ENCODE data around the gene SLFN5. TPM values are rescaled to one million over a fixed set of nuclear protein-coding genes. Genes with fewer than 3 reads are reported as not detected.

SLFN5 gene
- 61.0 and 64.6 TPM in 2 replicates for total RNA-seq

GRCh38 chr17:35242805-35243560 lies at the start of gene SLFN5:
SLFN5 (plus strand) TSS chr17:35243072; CDS start chr17:35258691, 15,619 bp downstream.

GRCh38 chr17:35194001-35194400 lies 48.9 kb upstream of the SLFN5 start, which contains the start of gene SLC35G3:
SLC35G3 (minus strand) TSS chr17:35194393; CDS start chr17:35194307, 86 bp downstream.

Other genes with a start within 250 kb of the SLFN5 start
- gene RFFL, start 179.4 kb upstream of the SLFN5 start, total RNA-seq, result 8.4 and 13.2 TPM in 2 replicates
- 1.9 and 4.1 TPM in 2 replicates for gene RAD51D, start 123.2 kb upstream of the SLFN5 start, total RNA-seq
- not detected in 2 replicates for gene FNDC8, start 121.5 kb upstream of the SLFN5 start, total RNA-seq
- gene NLE1, start 100.8 kb upstream of the SLFN5 start, total RNA-seq, result 32.4 and 46.7 TPM in 2 replicates
- gene UNC45B, start 95.3 kb upstream of the SLFN5 start, total RNA-seq, result not detected in 2 replicates
- gene SLC35G3, start 48.7 kb upstream of the SLFN5 start, total RNA-seq, result not detected in 2 replicates
- gene SLFN11, start 130.5 kb downstream of the SLFN5 start, total RNA-seq, result 4.3 and 9.6 TPM in 2 replicates
- 5.5 and 11.1 TPM in 2 replicates for gene SLFN12, start 189.4 kb downstream of the SLFN5 start, total RNA-seq
- gene SLFN13, start 205.7 kb downstream of the SLFN5 start, total RNA-seq, result 1.2 and 2.1 TPM in 2 replicates